ENCODE measurements around the gene ELF3. TPM values are rescaled to one million over a fixed set of nuclear protein-coding genes. Genes with fewer than 3 reads are reported as not detected.

The ELF3 gene
- total RNA-seq, 2 donors from 2014 or later: 93.7 to 293 TPM

GRCh38 chr1:201984446-201984845 lies 25.9 kb upstream of the ELF3 start:
- DNase-seq (no peak), ATAC-seq (no peak)
- peaks cover 12% of the 10 kb centered on the region for H3K4me1 ChIP-seq
- H3K9me3 ChIP-seq: no peaks in the 10 kb centered on the region
- TF ChIP-seq CTCF (IDR thresholded peaks at IDR 0.05): no peak
- no peak for TF ChIP-seq POLR2A (IDR thresholded peaks at IDR 0.05)
- H3K27me3 ChIP-seq: no peaks in the 10 kb centered on the region
- 95 to 97% methylated on average over 3 of the region's 3 CpGs for WGBS, 2 donors
- intact Hi-C loops (cut with DNase I): no loop called here
- no peaks in the 10 kb centered on the region for H3K36me3 ChIP-seq (replicated peaks in 1 of 2; ENCODE audit: insufficient read depth in 1 of 2, low read depth in 2 of 2)
- H3K27ac ChIP-seq: no peak overlapping the region
- H3K4me3 ChIP-seq: no peak overlapping the region

GRCh38 chr1:201985355-201985754 lies 25.0 kb upstream of the ELF3 start:
- intact Hi-C loops (cut with DNase I): no loop called here
- peaks cover 18% of the 10 kb centered on the region for H3K4me1 ChIP-seq
- no peaks in the 10 kb centered on the region for H3K9me3 ChIP-seq
- H3K27me3 ChIP-seq: no peaks in the 10 kb centered on the region
- no peak overlapping the region for H3K4me3 ChIP-seq
- no peaks in the 10 kb centered on the region for H3K36me3 ChIP-seq (replicated peaks in 1 of 2; ENCODE audit: insufficient read depth in 1 of 2, low read depth in 2 of 2)
- no peak overlapping the region for H3K27ac ChIP-seq
- TF ChIP-seq CTCF (IDR thresholded peaks at IDR 0.05) (no peak), POLR2A (IDR thresholded peaks at IDR 0.05) (no peak)
- DNase-seq (no peak), ATAC-seq (no peak)
- 75 to 95% methylated on average over 2 of the region's 2 CpGs for WGBS, 2 donors

DNA sequence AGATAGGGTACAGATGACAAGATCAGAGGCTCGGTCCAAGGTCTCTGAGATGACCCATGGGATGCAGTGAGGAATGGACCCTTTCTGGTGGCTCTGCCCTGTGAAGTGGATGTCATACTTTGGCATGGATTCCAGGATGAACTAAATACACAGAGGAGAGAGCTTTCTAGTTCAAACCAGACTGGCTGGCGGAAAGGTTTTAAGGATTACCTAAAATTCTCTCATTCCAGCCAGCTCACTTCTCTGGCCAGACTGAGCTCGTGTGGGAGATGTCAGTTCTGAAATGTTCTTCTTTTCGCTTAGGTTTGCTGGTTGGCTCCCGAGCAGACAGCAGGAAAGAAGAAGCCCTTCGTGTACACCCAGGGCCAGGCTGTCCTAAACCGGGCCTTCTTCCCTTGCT lies 21.8 kb upstream of the ELF3 start:
- Histone ChIP-seq H3K4me1 (peaks cover 22% of the 10 kb centered on the region), H3K4me3 (no peak overlapping the region), H3K9me3 (no peaks in the 10 kb centered on the region), H3K27me3 (no peaks in the 10 kb centered on the region), H3K36me3 (replicated peaks in 1 of 2; ENCODE audit: insufficient read depth in 1 of 2, low read depth in 2 of 2) (peaks cover 0 to 5% of the 10 kb centered on the region in 2 donors), H3K27ac (no peak overlapping the region)
- 79% methylated on average over 7 of the region's 7 CpGs for WGBS, 2 donors
- no peak for ATAC-seq
- no peak for DNase-seq
- TF ChIP-seq POLR2A (IDR thresholded peaks at IDR 0.05) (no peak), CTCF (IDR thresholded peaks at IDR 0.05) (no peak)
- intact Hi-C loops (cut with DNase I): no loop called here

- Histone ChIP-seq H3K27ac (peak overlapping the region in 2 of 4 donors; percentile 32 to 46), H3K27me3 (no peaks in the 10 kb centered on the region), H3K4me1 (peaks cover 13% of the 10 kb centered on the region), H3K9me3 (no peaks in the 10 kb centered on the region), H3K4me3 (no peak overlapping the region), H3K36me3 (replicated peaks in 1 of 2; ENCODE audit: insufficient read depth in 1 of 2, low read depth in 2 of 2) (peaks cover 0 to 5% of the 10 kb centered on the region in 2 donors)
- 94 to 96% methylated on average over 10 of the region's 10 CpGs for WGBS, 2 donors
- TF ChIP-seq CTCF (IDR thresholded peaks at IDR 0.05): no peak
- no peak for TF ChIP-seq POLR2A (IDR thresholded peaks at IDR 0.05)
- no peak for ATAC-seq
- intact Hi-C loops (cut with DNase I): no loop called here
- DNase-seq: no peak
These were observed 20.8 kb upstream of the ELF3 start for GRCh38 chr1:201989354-201990128.

GRCh38 chr1:201990427-201990826 lies 20.0 kb upstream of the ELF3 start:
- Histone ChIP-seq H3K4me1 (peaks cover 13% of the 10 kb centered on the region), H3K4me3 (no peak overlapping the region), H3K27me3 (no peaks in the 10 kb centered on the region), H3K36me3 (replicated peaks in 1 of 2; ENCODE audit: insufficient read depth in 1 of 2, low read depth in 2 of 2) (peaks cover 0 to 5% of the 10 kb centered on the region in 2 donors), H3K27ac (peak overlapping the region; percentile 15 to 46 (median 26)), H3K9me3 (no peaks in the 10 kb centered on the region)
- WGBS, 2 donors: 14 to 18% methylated on average over 6 of the region's 6 CpGs
- peak; percentile 91 for ATAC-seq
- TF ChIP-seq POLR2A (IDR thresholded peaks at IDR 0.05): no peak
- intact Hi-C loops (cut with DNase I): no loop called here
- DNase-seq: peak; percentile 63 to 84 (median 75)

All from body of pancreas (tissue), 4 donors.